Panc1 (cell line): ENCODE data around the gene IFNAR1.

Source experiments
- POLR2AphosphoS5 ChIP-seq: IDR thresholded peaks from 2 replicates; pipeline ENCODE4 v1.6.1; 2012; ENCODE audit warnings: mild to moderate bottlenecking, low read depth, low read length, moderate library complexity
- TCF7L2 ChIP-seq: IDR thresholded peaks from 2 replicates; pipeline ENCODE4 v1.6.1; 2011; ENCODE audit warnings: mild to moderate bottlenecking, low read depth, low read length, inconsistent platforms
- TF ChIP-seq, protein P1 (sequence below): fragments of 450-650 bp; IDR thresholded peaks from 2 replicates; pipeline ENCODE4 v1.5.1; 2017; ENCODE audit warnings: mild to moderate bottlenecking
- TF ChIP-seq, protein P2 (sequence below), 2 experiments: IDR thresholded peaks; 2 replicates each; pipeline ENCODE4 v1.6.1; 2011 to 2012; ENCODE audit warnings: low read depth in 2 of 2, control low read depth in 1 of 2, low read length in 1 of 2, mild to moderate bottlenecking in 1 of 2, moderate library complexity in 1 of 2; ENCODE audit not compliant: insufficient read depth in 1 of 2

DNA sequence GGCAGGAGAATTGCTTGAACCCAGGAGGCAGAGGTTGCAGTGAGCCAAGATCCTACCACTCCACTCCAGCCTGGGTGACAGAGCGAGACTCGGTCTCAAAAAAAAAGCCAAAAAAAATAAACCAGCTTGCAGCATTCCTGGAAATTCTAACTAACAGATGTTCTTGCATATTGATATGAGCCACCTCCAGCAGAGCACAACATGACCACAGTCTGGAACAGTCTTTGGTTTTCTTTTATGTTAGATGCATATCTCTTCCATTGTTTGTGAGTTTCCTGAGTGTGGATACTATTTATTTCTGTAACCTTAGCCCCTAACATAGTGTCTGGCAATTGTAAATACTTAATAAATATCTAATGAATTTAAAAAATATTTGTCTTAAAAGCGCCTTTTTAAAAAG lies 23.9 kb downstream of the IFNAR1 start:
- TF ChIP-seq, protein P1, sequence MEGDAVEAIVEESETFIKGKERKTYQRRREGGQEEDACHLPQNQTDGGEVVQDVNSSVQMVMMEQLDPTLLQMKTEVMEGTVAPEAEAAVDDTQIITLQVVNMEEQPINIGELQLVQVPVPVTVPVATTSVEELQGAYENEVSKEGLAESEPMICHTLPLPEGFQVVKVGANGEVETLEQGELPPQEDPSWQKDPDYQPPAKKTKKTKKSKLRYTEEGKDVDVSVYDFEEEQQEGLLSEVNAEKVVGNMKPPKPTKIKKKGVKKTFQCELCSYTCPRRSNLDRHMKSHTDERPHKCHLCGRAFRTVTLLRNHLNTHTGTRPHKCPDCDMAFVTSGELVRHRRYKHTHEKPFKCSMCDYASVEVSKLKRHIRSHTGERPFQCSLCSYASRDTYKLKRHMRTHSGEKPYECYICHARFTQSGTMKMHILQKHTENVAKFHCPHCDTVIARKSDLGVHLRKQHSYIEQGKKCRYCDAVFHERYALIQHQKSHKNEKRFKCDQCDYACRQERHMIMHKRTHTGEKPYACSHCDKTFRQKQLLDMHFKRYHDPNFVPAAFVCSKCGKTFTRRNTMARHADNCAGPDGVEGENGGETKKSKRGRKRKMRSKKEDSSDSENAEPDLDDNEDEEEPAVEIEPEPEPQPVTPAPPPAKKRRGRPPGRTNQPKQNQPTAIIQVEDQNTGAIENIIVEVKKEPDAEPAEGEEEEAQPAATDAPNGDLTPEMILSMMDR = no peak
- TF ChIP-seq, protein P2, sequence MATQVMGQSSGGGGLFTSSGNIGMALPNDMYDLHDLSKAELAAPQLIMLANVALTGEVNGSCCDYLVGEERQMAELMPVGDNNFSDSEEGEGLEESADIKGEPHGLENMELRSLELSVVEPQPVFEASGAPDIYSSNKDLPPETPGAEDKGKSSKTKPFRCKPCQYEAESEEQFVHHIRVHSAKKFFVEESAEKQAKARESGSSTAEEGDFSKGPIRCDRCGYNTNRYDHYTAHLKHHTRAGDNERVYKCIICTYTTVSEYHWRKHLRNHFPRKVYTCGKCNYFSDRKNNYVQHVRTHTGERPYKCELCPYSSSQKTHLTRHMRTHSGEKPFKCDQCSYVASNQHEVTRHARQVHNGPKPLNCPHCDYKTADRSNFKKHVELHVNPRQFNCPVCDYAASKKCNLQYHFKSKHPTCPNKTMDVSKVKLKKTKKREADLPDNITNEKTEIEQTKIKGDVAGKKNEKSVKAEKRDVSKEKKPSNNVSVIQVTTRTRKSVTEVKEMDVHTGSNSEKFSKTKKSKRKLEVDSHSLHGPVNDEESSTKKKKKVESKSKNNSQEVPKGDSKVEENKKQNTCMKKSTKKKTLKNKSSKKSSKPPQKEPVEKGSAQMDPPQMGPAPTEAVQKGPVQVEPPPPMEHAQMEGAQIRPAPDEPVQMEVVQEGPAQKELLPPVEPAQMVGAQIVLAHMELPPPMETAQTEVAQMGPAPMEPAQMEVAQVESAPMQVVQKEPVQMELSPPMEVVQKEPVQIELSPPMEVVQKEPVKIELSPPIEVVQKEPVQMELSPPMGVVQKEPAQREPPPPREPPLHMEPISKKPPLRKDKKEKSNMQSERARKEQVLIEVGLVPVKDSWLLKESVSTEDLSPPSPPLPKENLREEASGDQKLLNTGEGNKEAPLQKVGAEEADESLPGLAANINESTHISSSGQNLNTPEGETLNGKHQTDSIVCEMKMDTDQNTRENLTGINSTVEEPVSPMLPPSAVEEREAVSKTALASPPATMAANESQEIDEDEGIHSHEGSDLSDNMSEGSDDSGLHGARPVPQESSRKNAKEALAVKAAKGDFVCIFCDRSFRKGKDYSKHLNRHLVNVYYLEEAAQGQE (IDR thresholded peaks at IDR 0.05; ENCODE audit: insufficient read depth in 1 of 2, low read depth in 2 of 2, low read length in 1 of 2) = no peak
- TF ChIP-seq POLR2AphosphoS5 = no peak
- no peak for TF ChIP-seq TCF7L2
